Esophagus mucosa (tissue), 1 donor: Measurements from ENCODE around the gene CCDC43. TPM values are rescaled to one million over a fixed set of nuclear protein-coding genes. Genes with fewer than 3 reads are reported as not detected.
"Not testable (repeated sequence)": the region's sequence is repeated elsewhere in the genome, so short reads cannot be mapped to it uniquely, and the experiment has no call there.

Source experiments
- ATAC-seq: fragments of 200-7000 bp; cut with Tn5 transposase; one replicate; pipeline ENCODE4 v1.9.1; 2020
- total RNA-seq: library from RNA; stranded (reverse); gene quantifications from one replicate; pipeline ENCODE4 v1.2.4, GENCODE V29; 2023
- donor health status: DM: yes; HTN: yes; CAD: no.

Gene CCDC43, protein sequence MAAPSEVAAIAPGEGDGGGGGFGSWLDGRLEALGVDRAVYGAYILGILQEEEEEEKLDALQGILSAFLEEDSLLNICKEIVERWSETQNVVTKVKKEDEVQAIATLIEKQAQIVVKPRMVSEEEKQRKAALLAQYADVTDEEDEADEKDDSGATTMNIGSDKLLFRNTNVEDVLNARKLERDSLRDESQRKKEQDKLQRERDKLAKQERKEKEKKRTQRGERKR
- total RNA-seq: 19.0 TPM

DNA sequence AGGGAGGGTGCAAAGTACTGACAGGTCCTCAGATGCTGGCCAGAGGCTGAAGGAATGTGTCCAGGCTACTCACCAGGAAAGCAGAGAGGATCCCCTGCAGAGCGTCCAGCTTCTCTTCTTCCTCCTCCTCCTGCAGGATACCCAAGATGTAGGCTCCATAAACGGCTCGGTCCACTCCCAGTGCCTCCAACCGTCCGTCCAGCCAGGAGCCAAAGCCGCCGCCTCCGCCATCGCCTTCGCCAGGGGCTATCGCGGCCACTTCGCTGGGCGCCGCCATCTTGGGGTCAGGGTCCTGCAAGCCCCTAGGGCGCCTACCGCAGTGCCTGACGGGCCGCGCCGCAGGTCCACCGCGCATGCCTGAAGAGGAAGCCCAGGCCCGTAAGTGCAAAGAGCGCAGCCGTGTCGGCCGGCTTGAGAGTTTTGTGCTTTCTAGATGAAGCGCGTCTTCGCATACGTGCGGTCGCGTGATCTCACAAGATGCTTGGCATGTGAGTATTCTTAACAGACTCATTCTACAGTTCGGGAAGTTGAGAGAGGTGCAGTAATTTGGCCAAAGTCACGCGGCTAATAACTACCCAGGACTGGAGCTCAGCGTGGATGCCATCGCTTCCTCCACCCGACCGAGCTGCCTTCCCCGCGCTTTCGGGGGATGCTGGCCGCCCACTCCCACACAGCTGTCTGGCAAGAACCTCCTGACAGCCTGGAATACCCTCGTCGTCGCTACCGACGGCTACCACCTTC, at the start of gene CCDC43:
Gene CCDC43, minus strand, starts transcription at position 300 of the 741 bp plus-strand sequence. Its CDS starts 23 bp downstream, at position 277.
- ATAC-seq: peak; percentile 98

DNA sequence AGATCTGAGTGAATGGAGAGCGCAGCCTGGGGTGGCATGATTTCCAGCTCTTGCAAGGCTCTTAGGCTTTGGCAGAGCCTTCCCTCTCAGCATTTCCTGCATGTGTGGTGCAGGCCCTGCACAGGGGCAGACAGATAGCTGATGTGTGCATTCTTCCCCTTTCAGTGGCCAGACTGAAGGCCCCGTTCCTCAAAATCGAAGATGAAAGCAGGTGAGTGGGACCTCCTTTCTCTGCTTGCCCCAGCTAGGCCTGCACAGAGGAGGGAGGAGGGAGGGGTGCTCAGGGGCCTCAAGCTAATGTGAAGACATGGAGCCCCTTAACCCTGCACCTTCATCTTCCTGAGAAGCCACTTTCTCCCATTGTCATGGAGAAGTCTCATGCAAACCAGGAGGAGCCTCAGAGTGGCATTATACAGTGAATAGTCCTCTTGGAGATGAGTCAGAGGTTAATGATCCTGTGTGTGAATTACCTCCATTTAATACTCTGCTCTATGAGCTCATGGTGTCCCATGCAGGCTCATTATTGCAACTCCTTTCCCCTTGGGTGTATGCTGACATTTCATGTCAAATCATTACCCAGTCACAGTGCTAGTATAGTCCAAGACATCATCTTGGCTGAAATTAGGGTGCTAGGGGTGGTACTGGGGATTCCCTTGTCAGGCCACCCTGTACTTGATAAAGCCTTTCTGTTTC, 48.8 kb upstream of the CCDC43 start:
- ATAC-seq: peak; percentile 74

DNA sequence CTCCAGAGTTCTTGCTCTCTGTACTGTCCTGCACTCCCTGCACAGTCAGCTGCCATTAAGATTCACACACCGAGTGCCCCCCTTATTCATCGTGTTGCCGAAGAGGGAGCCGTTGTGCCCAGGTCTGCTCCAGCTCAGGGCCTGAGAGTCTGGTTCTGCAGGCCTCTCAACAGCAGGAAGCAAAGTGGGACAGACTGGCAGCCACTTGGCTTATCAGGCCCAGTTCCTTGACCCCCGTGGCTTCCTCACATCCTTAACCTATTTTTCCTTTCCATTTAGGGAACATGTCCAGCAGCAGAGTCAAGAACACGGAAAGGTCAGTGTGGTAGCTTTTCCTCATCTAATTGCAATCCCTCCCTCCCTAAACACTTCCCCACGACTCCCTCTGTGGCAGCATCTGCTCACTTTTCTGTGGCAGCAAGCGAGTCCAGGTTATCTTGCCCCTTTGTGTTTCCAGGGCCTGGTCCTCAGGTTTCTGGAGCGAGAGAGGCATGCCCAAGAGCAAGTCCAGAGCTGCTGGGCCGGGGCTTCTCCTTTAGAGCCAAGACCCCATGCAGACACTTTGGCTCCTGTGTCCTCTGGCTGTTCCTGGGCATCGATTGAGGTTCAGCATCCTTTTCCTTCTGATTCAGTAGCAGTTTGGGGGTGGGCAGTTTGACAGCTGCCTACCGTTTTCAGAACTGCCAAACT, 47.1 kb upstream of the CCDC43 start:
- no peak for ATAC-seq

DNA sequence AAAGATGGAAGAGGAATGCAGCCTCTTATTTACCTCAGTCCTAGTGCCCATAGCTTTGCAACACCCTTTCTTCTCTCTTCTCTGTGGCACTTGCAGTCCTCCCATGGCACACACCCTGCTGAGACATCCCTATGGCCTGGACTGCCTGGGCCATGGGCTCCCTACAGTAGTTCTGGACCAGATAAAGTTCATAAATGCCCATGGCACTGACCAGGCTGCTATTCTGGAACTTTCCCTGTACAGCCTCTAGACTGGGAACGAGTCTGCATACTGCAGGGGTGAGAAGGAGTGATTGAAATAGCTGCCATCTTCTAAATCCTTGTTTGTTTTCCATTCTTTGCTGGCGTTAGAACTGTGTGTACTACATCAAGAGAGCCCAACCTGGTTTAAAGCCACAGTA, 44.7 kb upstream of the CCDC43 start:
- no peak for ATAC-seq

- ATAC-seq: peak; percentile 33
These were observed 44.2 kb upstream of the CCDC43 start for GRCh38 chr17:44733753-44734152.

GRCh38 chr17:44726121-44726520, 36.5 kb upstream of the CCDC43 start:
- ATAC-seq: not testable (repeated sequence)

- ATAC-seq: no peak
These were observed 32.7 kb upstream of the CCDC43 start for GRCh38 chr17:44722254-44722653.

GRCh38 chr17:44719444-44719843, 29.9 kb upstream of the CCDC43 start:
- ATAC-seq: no peak

DNA sequence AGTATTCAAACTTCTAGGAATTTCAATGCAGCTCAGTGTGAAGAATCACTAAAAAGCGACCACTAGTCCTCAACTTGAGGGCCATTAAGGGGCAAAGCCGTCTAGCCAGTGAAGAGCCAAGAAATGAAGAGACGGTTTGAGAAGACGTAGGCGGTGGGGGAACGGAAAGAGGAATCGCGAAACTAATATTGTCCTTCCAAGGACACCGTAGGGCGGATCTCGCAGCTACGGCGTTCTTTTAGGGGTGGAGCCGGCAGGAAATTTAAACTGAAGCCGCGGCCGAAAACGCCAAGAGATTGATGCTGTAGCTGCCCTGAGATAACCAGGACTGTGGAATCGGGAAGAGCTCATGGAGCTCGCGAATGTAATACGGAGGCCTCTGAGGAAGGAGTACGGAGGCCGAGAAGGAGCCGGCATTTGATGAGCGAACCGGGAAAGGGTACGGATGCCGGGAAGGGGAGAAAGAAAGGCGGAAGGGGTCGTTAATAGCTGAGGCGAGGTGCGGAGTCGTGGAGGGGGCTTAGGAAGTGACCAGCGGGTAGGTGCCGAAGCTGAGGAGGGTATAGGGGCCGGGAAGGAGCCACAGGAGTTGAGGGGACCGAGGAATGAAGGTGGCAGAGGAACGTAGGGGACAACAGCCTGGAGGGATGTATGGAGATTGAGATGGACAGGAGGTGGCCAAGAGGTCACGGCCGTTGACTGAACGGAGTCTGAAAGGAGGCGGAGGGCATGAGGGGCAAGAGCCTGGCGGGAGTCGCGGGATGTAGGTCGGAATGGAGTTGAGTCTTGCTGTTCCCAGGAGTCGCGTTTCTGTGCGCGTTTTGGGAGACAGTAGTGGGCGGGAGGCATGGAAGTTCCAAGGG, 19.1 kb upstream of the CCDC43 start, which contains the start of gene DBF4B:
Gene DBF4B, plus strand, starts transcription at position 265 of the 863 bp plus-strand sequence. Its CDS starts 156 bp downstream, at position 421.
- peak; percentile 92 for ATAC-seq

DNA sequence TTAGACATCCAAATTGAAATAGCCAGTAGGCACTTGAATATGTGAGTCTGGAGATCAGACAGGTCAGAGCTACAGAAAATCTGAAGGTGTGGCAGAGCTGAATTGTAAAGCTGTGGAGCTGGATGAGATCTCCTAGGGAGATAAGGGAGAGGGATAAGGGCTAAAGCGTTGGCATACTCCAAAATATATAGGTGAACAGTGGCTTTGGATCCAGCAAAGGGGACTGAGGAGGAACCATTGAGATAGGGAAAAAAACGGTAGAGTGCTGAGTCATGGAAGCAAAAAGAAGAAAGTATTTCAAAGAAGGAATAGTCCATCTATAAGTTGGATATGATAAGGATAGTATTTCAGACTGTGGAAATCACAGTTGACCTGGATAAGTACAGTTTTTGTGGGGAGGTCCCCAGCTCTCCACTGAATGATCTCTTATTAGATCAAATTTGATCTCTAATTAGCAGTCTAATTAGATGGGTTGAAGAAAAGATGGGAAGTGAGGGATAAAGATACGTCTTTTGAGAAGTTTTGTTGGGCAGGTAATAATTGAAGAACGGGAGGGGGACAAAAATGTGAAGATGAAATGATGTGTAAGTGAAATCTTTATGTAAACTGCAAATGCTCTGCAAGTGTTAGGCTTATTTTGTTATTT, 18.3 kb upstream of the CCDC43 start:
- ATAC-seq: no peak

- not testable (repeated sequence) for ATAC-seq
These were observed 10.7 kb upstream of the CCDC43 start for GRCh38 chr17:44700288-44700687.

GRCh38 chr17:44693609-44694008, 4.0 kb upstream of the CCDC43 start:
- no peak for ATAC-seq

GRCh38 chr17:44690746-44691306, 1.2 kb upstream of the CCDC43 start:
- ATAC-seq: peak; percentile 14

- ATAC-seq: peak; percentile 41
These were observed 700 bp downstream of the CCDC43 start for GRCh38 chr17:44688675-44689476.

GRCh38 chr17:44688200-44688599, 1.4 kb downstream of the CCDC43 start:
- ATAC-seq: no peak

- no peak for ATAC-seq
These were observed 1.8 kb downstream of the CCDC43 start for GRCh38 chr17:44687756-44688155.

DNA sequence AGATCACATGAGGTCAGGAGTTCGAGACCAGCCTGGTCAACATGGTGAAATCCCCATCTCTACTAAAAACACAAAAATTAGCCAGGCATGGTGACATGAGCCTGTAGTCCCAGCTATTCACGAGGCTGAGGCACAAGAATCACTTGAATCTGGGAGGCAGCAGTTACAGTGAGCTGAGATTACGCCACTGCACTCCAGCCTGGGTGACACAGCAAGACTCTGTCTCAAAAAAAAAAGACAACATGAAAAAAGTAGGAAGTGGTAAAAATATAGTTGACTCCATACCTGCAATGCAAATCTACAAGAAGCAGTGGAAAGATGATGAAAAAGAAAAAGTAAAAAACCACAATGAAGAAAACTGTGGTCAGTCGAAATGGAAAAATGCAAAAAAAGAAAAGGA, 6.3 kb downstream of the CCDC43 start:
- ATAC-seq: not testable (repeated sequence)

GRCh38 chr17:44677136-44677535, 12.4 kb downstream of the CCDC43 start:
- no peak for ATAC-seq

- ATAC-seq: no peak
These were observed 15.7 kb downstream of the CCDC43 start for GRCh38 chr17:44673893-44674292.

- no peak for ATAC-seq
These were observed 17.0 kb downstream of the CCDC43 start for GRCh38 chr17:44672479-44673093.
